NB4 (cell line): ENCODE measurements around the gene ZNF618.

Source experiments
- POLR2A ChIP-seq: IDR thresholded peaks from 2 replicates; pipeline ENCODE4 v1.6.1; 2011; ENCODE audit warnings: mild to moderate bottlenecking; ENCODE audit not compliant: insufficient read length; ENCODE audit errors: extremely low read depth
- TF ChIP-seq, protein P1 (sequence below): IDR thresholded peaks from one replicate; pipeline ENCODE4 v1.5.1; 2012; ENCODE audit warnings: low read depth, low read length
- TF ChIP-seq, protein P2 (sequence below): IDR thresholded peaks from 2 replicates; pipeline ENCODE4 v1.6.1; 2011; ENCODE audit warnings: low read depth, low read length

DNA sequence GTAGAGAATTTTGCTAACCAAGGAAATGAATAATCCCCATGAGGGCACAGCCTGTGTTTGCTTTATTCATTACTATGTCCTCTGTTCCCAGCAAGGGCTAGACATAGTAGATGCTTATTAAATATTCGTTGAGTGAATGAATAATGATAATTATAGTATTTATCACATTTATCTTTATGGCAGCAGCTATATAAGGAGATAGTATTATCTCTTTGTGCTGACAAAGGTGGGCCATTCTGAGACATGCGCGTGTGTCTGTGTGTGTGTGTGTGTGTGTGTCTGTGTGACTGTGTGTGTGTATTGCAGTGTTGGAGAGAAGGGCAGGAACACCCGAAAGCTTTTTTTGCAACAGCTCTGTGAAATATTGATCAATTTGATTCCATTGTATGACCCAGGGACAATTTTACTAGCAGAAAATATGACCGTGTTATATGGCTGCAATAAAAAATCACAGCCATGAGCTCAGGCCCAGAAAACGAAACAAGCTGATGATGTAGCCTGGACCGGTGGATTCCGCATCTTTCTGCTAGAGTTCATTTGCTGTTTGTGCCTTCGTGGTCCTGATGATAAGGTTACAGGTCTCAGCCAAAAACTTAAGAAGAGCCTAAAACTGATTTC is 39.8 kb downstream of the ZNF618 start:
- no peak for TF ChIP-seq POLR2A
- TF ChIP-seq, protein P1, sequence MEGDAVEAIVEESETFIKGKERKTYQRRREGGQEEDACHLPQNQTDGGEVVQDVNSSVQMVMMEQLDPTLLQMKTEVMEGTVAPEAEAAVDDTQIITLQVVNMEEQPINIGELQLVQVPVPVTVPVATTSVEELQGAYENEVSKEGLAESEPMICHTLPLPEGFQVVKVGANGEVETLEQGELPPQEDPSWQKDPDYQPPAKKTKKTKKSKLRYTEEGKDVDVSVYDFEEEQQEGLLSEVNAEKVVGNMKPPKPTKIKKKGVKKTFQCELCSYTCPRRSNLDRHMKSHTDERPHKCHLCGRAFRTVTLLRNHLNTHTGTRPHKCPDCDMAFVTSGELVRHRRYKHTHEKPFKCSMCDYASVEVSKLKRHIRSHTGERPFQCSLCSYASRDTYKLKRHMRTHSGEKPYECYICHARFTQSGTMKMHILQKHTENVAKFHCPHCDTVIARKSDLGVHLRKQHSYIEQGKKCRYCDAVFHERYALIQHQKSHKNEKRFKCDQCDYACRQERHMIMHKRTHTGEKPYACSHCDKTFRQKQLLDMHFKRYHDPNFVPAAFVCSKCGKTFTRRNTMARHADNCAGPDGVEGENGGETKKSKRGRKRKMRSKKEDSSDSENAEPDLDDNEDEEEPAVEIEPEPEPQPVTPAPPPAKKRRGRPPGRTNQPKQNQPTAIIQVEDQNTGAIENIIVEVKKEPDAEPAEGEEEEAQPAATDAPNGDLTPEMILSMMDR: no peak
- TF ChIP-seq, protein P2, sequence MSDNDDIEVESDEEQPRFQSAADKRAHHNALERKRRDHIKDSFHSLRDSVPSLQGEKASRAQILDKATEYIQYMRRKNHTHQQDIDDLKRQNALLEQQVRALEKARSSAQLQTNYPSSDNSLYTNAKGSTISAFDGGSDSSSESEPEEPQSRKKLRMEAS: no peak
